UCSD-AML1 (cell line): Measurements from ENCODE around the gene SLC13A4.
"Not testable (repeated sequence)": the region's sequence is repeated elsewhere in the genome, so short reads cannot be mapped to it uniquely, and the experiment has no call there.

ENCODE experiments used
- DNase-seq: peaks from one replicate; lab custom pipeline; 2025; ENCODE audit not compliant: unreplicated experiment; lab: John Stamatoyannopoulos, UW

The SLC13A4 gene

GRCh38 chr7:135728136-135728669 is at the start of gene SLC13A4:
TSS of gene SLC13A4 (minus strand) at chr7:135728186. CDS start at chr7:135727496, 690 bp downstream.
- DNase-seq: no peak

- DNase-seq: not testable (repeated sequence)
These were observed 47.9 kb upstream of the SLC13A4 start for GRCh38 chr7:135775915-135776314.

DNA sequence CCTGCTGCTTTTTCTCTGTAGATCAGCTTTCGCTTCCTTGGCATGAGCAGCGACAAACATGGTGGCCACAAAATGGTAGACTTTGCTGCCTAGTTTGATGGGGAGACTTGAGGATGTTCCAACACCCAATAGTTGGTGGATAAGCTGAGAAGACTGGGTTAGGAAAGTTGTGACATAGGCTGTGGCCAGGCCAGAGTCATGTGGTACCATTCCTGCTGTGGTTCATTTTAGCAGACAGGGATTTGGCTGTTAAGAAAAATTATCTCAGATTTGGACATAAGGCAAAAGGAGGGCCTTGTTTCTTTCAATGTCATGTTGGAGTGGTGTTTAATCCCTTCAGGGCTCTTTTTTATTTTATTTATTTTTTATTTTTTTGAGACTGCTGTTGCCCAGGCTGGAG is 47.2 kb upstream of the SLC13A4 start:
- DNase-seq: no peak

GRCh38 chr7:135774284-135774683 is 46.3 kb upstream of the SLC13A4 start:
- no peak for DNase-seq

- DNase-seq: no peak
These were observed 45.5 kb upstream of the SLC13A4 start for GRCh38 chr7:135773464-135773863.

DNA sequence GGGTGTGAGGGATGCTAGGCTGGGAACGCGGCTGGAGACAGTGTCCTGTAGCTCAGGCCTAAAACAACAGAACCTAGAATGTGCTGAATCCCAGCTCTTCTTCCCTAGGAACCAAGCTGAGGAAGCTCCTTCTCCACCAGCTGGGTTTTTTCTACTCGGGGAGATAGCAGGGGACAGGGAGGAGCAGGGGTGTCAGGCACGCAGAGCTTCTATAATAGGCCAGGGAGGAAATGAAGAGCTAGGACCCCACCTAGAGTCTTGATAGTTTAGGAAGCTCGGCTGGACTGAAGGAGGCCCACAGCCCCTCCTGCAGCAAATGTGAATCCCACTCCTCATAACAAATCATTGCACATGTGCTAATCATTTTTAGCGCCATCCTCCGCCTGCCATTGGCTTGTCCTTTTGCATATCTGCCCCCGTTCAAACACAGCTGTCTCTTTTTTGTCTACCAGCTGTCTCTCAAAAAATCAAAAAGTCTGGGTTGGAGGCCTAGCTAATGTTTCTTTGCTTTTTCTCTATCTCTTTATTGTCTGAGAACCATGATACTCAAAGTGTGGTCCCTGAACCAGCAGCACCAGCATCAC is 44.7 kb upstream of the SLC13A4 start:
- no peak for DNase-seq

DNA sequence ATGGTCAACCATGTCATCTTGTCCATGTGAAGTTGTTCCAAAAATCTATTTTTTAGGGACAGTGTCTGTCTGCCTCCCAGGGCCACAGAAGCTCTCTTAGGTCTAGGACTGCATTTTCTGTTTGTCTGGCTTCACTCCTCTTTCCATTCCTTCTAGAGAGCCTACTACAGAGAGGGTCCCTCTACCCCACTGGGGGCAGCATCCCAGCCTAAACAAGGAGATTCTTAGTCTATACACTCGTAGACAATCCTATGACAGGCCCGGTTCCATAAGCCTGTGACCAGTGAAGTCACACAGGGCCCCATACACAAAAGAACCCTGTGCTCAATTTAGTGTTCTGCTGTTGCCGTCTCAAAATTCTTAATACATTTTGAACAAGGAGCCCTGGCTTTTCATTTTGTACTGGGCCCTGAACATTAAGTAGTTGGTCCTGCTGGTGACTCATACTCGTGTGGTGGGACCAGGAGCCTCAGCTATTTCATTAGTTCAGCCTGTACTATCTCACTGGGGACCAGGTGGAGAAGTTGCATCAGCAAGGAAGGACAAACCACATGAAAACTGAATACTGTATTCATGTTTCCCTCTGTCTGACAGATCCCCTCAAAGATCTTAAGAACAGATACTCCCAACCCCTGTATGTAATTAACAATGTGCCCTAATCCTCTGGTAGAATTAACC is 44.1 kb upstream of the SLC13A4 start:
- no peak for DNase-seq

- DNase-seq: no peak
These were observed 43.1 kb upstream of the SLC13A4 start for GRCh38 chr7:135771051-135771450.

DNA sequence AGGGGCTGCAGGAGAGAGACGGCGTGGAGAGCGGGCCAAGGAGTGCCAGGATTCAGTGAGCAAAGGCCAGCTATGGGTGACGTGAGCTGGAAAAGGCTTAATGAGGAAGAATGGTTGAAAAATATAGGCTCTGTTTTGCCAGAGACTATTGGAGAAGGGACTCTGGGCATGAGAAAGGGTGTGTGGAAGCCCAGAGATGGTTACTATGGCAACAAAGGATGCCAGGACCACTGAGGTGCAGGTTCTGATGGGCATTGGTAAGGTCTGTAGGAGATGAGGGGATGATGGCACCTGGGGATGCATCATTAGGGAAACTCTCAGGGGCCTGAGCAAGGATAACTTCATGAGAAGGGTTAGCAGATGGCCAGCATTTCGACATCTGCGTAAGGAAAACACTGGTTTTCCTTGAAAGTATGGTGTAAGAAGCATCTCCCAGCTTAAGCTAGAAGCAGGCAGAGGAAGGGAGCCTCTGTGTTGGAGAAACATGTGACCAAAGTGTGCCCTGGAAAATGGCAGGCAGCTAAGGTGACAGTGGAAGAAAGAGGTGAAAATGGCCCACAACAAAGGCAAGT is 42.2 kb upstream of the SLC13A4 start:
- DNase-seq: no peak

- no peak for DNase-seq
These were observed 41.2 kb upstream of the SLC13A4 start for GRCh38 chr7:135769005-135769802.

- DNase-seq: no peak
These were observed 40.5 kb upstream of the SLC13A4 start for GRCh38 chr7:135768467-135768866.

DNA sequence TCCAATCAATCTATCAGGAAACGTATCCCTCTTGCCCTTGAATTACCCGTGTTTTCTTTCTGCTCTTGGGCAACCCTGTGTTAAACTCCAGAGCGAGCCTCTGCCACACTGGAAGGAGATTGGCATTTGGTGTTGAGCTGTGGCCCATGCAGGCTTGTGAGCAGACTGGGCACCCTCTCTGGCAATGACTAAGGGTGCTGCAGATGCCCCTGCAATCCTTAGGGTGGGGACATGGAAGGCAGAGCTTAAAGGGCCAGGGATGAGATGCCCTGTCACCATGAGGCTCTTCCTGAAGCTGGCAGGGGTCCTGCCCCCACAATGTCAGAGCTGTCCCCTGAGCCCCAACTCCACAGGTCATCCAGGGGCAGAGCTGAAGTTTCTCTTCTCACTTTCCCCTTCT is 40.1 kb upstream of the SLC13A4 start:
- DNase-seq: no peak

DNA sequence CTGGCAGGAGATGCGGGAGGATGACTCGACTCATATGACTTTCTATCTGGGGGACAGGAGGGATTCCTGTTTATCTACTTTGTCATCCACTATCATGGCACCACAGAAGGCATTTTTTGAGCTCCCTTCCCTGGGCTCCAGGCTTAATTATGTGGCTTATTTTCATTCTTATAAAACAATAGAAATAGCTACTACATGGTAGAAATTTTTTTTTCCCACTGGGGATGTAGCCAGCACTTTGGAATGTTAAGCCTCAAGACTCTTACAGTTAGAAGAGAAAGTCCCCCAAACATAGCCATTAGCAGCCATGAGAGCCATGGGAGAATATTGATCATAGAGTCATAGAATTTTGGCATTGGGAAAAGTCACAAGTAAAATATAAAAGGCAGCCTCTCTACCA is 35.3 kb upstream of the SLC13A4 start:
- no peak for DNase-seq

GRCh38 chr7:135761751-135762488 is 33.9 kb upstream of the SLC13A4 start:
- peak; percentile 40 for DNase-seq

- no peak for DNase-seq
These were observed 31.5 kb upstream of the SLC13A4 start for GRCh38 chr7:135759532-135759931.

- DNase-seq: no peak
These were observed 30.5 kb upstream of the SLC13A4 start for GRCh38 chr7:135758531-135758932.

DNA sequence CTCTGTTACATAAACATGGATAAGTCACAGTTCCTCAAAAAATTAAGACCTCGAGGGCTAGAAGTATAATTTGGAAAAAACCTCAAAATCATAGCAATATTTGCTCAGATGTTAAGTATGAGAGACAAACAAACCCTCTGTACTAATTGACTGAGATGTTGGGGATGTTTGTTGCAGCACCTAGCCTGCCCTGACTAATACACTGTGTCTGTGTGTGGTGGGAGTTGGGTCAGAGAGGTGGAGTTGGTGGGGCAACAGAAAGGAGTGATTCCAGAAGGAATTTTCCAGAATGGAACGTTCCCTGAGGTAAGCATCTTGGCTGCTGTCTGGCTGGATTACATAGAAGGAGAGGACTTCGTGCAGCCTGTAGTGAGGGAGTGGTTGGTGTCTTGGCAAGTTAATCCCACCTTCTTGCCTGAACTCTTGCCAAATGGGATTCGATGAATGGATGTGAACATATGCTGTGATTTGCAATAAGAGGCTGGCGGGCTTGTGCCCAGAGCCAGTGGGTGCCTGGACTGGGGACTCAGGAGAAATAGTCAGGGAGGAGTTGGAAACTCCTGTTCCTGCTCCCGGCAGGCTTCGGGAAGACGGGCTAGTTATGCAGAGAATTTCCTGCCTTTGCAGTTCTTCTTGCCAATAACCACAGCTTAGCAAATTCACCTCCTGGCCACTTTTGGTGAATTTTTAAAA is 29.9 kb upstream of the SLC13A4 start:
- DNase-seq: no peak

GRCh38 chr7:135756191-135756590 is 28.2 kb upstream of the SLC13A4 start:
- DNase-seq: no peak

GRCh38 chr7:135755351-135755753 is 27.4 kb upstream of the SLC13A4 start:
- no peak for DNase-seq
